Liver (tissue), 3 donors: Measurements from ENCODE around the gene GUCD1.

Experiments
- CTCF ChIP-seq: fragments of 150-350 bp; IDR thresholded peaks from 2 replicates; pipeline ENCODE4 v1.5.1; 2017; ENCODE audit warnings: improper control_type of control experiment, low read depth, low read length; ENCODE audit not compliant: missing input control
- EGR1 ChIP-seq, 2 donors: IDR thresholded peaks; 2 replicates each; pipeline ENCODE4 v1.6.1; 2016 to 2018; ENCODE audit warnings: antibody characterized with exemption in 2 of 2, low read depth in 2 of 2
- FOXA2 ChIP-seq: IDR thresholded peaks from 2 replicates; pipeline ENCODE4 v1.6.1; 2016; ENCODE audit warnings: antibody characterized with exemption
- RAD21 ChIP-seq, 2 donors: IDR thresholded peaks; 2 replicates each; pipeline ENCODE4 v1.6.1; 2016; ENCODE audit warnings: antibody characterized with exemption in 2 of 2, mild to moderate bottlenecking in 2 of 2
- RXRA ChIP-seq, 2 donors: IDR thresholded peaks; 2 replicates each; pipeline ENCODE4 v1.6.1; 2017 to 2018; ENCODE audit warnings: antibody characterized with exemption in 2 of 2, mild to moderate bottlenecking in 1 of 2
- TAF1 ChIP-seq: conservative IDR thresholded peaks from 2 replicates; pipeline ENCODE4 v1.6.1; 2016; ENCODE audit warnings: antibody characterized with exemption, mild to moderate bottlenecking
- TF ChIP-seq, protein P1 (sequence below): IDR thresholded peaks from 2 replicates; pipeline ENCODE4 v1.6.1; 2016; ENCODE audit warnings: antibody characterized with exemption, mild to moderate bottlenecking
- TF ChIP-seq, protein P2 (sequence below): IDR thresholded peaks from 2 replicates; pipeline ENCODE4 v1.6.1; 2016; ENCODE audit warnings: antibody characterized with exemption
- donor health status: healthy.
- donor health status: healthy.

- TF ChIP-seq CTCF = no peak
- TF ChIP-seq, protein P1, sequence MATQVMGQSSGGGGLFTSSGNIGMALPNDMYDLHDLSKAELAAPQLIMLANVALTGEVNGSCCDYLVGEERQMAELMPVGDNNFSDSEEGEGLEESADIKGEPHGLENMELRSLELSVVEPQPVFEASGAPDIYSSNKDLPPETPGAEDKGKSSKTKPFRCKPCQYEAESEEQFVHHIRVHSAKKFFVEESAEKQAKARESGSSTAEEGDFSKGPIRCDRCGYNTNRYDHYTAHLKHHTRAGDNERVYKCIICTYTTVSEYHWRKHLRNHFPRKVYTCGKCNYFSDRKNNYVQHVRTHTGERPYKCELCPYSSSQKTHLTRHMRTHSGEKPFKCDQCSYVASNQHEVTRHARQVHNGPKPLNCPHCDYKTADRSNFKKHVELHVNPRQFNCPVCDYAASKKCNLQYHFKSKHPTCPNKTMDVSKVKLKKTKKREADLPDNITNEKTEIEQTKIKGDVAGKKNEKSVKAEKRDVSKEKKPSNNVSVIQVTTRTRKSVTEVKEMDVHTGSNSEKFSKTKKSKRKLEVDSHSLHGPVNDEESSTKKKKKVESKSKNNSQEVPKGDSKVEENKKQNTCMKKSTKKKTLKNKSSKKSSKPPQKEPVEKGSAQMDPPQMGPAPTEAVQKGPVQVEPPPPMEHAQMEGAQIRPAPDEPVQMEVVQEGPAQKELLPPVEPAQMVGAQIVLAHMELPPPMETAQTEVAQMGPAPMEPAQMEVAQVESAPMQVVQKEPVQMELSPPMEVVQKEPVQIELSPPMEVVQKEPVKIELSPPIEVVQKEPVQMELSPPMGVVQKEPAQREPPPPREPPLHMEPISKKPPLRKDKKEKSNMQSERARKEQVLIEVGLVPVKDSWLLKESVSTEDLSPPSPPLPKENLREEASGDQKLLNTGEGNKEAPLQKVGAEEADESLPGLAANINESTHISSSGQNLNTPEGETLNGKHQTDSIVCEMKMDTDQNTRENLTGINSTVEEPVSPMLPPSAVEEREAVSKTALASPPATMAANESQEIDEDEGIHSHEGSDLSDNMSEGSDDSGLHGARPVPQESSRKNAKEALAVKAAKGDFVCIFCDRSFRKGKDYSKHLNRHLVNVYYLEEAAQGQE = no peak
- TF ChIP-seq, protein P2, sequence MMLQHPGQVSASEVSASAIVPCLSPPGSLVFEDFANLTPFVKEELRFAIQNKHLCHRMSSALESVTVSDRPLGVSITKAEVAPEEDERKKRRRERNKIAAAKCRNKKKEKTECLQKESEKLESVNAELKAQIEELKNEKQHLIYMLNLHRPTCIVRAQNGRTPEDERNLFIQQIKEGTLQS = no peak
- TF ChIP-seq RAD21 (IDR thresholded peaks at IDR 0.05) = no peak
- no peak for TF ChIP-seq RXRA (IDR thresholded peaks at IDR 0.05)
- TF ChIP-seq EGR1 (IDR thresholded peaks at IDR 0.05; ENCODE audit: low read depth in 2 of 2) = no peak
- no peak for TF ChIP-seq TAF1
- TF ChIP-seq FOXA2 = no peak
Observed at GRCh38 chr22:24592058-24592850, 37.3 kb upstream of the GUCD1 start.
